Measurements from ENCODE around the gene XRCC5.

GRCh38 chr2:216159646-216160045 is 50.5 kb downstream of the XRCC5 start:
- no peak for TF ChIP-seq ZFP30 (CRISPR knock-in tag; IDR thresholded peaks at IDR 0.05)
- TF ChIP-seq BACH2 (CRISPR knock-in tag; IDR thresholded peaks at IDR 0.05; ENCODE audit: borderline replicate concordance), result no peak
- no peak for TF ChIP-seq ZC3H10 (CRISPR knock-in tag; IDR thresholded peaks at IDR 0.05)
- no peak for TF ChIP-seq RARB (CRISPR knock-in tag; IDR thresholded peaks at IDR 0.05)
- TF ChIP-seq TOX (CRISPR knock-in tag; IDR thresholded peaks at IDR 0.05; ENCODE audit: borderline replicate concordance), result no peak
- no peak for TF ChIP-seq PPARA (CRISPR knock-in tag; IDR thresholded peaks at IDR 0.05; ENCODE audit: borderline replicate concordance)
- no peak for TF ChIP-seq ARNTL (CRISPR knock-in tag; IDR thresholded peaks at IDR 0.05; ENCODE audit: borderline replicate concordance, low read depth)
- no peak for TF ChIP-seq CREB5 (CRISPR knock-in tag; IDR thresholded peaks at IDR 0.05; ENCODE audit: low read depth)
- no peak for TF ChIP-seq OSR1 (CRISPR knock-in tag; IDR thresholded peaks at IDR 0.05)
- no peak for TF ChIP-seq TCF4 (CRISPR knock-in tag; IDR thresholded peaks at IDR 0.05; ENCODE audit: borderline replicate concordance)
- no peak for TF ChIP-seq PATZ1 (CRISPR knock-in tag; IDR thresholded peaks at IDR 0.05; ENCODE audit: borderline replicate concordance)
- no peak for TF ChIP-seq ZFP3 (CRISPR knock-in tag; IDR thresholded peaks at IDR 0.05)
- no peak for TF ChIP-seq POU6F1 (CRISPR knock-in tag; IDR thresholded peaks at IDR 0.05; ENCODE audit: borderline replicate concordance, low read depth)
